Esophagus muscularis mucosa (tissue), 3 donors: ENCODE data around the gene PIP4K2A.
"Not testable (repeated sequence)": the region's sequence is repeated elsewhere in the genome, so short reads cannot be mapped to it uniquely, and the experiment has no call there.

Source experiments
- CTCF ChIP-seq, 3 experiments: fragments of 200-600 bp in 2 of 3; fragments of 450-650 bp in 1 of 3; sonication (generic) in 2 of 3; IDR thresholded peaks; one replicate each; pipeline ENCODE4 v1.5.1; 2017 to 2019; ENCODE audit warnings: antibody characterized with exemption in 3 of 3, mild to moderate bottlenecking in 2 of 3, moderate library complexity in 1 of 3
- EP300 ChIP-seq: sonication (generic); formaldehyde crosslinking; IDR thresholded peaks from one replicate; pipeline ENCODE4 v1.6.1; 2017; ENCODE audit warnings: antibody characterized with exemption

- not testable (repeated sequence) for TF ChIP-seq EP300; CTCF (IDR thresholded peaks at IDR 0.05)
Measured at GRCh38 chr10:22741631-22742030, 27.3 kb upstream of the PIP4K2A start.
